DMS 273 (cell line): ENCODE data around the gene ZNF708.
A peak's percentile ranks its signal among the peaks of the same experiment; 100 is the strongest.
"Not testable (repeated sequence)": the region's sequence is repeated elsewhere in the genome, so short reads cannot be mapped to it uniquely, and the experiment has no call there.

Source experiments
- DNase-seq: peaks from one replicate; lab custom pipeline; 2025; ENCODE audit not compliant: unreplicated experiment; lab: John Stamatoyannopoulos, UW

The ZNF708 gene

DNA sequence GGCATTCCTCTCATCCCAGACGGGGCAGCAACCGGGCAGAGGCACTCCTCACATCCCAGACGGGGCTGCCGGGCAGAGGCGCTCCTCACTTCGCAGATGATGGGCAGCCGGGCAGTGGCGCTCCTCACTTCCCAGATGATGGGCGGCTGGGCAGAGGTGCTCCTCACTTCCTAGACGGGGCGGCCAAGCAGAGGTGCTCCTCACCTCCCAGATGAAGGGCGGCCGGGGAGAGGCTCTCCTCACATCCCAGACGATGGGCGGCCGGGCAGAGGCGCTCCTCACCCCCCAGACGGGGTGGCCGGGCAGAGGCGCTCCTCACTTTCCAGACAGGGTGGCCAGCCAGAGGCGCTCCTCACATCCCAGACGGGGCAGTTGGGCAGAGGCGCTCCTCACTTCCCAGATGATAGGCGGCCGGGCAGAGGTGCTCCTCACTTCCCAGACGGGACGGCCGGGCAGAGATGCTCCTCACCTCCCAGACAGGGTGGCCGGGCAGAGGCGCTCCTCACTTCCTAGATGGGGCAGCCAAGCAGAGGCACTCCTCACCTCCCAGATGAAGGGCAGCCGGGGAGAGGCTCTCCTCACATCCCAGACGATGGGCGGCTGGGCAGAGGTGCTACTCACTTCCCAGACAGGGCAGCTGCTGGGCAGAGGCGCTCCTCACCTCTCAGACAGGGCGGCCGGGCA lies 68.9 kb downstream of the ZNF708 start:
- no peak for DNase-seq

DNA sequence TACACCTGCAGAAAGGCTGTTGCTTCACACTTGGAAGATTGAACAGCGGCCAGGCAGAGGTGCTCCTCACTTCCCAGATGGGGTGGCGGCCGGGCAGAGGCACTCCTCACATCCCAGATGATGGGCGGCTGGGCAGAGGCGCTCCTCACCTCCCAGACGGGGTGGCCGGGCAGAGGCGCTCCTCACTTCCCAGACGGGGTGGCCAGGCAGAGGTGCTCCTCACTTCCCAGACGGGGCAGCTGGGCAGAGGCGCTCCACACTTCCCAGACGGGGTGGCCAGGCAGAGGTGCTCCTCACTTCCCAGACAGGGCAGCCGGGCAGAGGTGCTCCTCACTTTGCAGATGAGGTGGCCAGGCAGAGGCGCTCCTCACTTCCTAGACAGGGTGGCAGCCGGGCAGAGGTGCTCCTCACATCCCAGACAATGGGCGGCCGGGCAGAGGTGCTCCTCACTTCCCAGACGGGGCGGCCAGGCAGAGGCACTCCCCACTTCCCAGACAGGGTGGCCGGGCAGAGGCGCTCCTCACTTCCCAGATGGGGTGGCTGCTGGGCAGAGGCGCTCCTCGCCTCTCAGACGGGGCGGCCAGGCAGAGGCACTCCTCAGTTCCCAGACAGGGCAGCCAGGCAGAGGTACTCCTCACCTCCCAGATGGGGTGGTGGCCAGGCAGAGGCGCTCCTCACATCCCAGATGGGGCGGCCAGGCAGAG lies 69.6 kb downstream of the ZNF708 start:
- DNase-seq: not testable (repeated sequence)

DNA sequence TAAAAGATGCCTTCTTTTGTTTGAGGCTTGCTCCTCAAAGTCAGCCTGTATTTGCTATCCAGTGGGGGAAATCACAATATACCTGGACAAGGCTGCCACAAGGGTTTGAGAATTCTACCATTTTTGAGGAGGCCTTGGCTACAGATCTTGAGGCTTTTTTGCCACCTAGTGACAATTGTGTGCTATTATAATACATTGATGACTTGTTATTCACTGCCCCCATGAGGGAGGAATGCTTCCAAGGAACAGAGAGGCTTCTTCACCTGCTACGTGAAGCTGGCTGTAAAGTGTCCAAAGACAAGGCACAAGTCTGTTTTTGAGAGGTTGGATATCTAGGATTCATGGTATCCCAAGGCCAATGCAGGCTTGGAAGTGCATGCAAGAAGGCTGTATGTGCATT lies 72.5 kb downstream of the ZNF708 start:
- DNase-seq: peak; percentile 35
